HL-60/S4 treated with retinoic acid at 250 ng/mL for 4 days and 3 days (cell line): ENCODE results near the gene SLC18B1.

Experiments
- in situ Hi-C: fragments of 300-500 bp; cut with MboI; formaldehyde crosslinking; loops from 2 replicates; pipeline ENCODE4 v1.7.0; 2022; ENCODE audit warnings: low sequenced_read_pairs

The SLC18B1 gene

GRCh38 chr6:132746048-132746447 lies 52.4 kb downstream of the SLC18B1 start:
- in situ Hi-C loops, result no loop called here

GRCh38 chr6:132742495-132742894 lies 55.9 kb downstream of the SLC18B1 start:
- in situ Hi-C loops, result no loop called here

- in situ Hi-C loops, result no loop called here
Observed at GRCh38 chr6:132741281-132741680, 57.2 kb downstream of the SLC18B1 start.

GRCh38 chr6:132736239-132736638 lies 62.2 kb downstream of the SLC18B1 start:
- in situ Hi-C loops, result no loop called here

- in situ Hi-C loops, result no loop called here
Observed at GRCh38 chr6:132734694-132735236, 63.7 kb downstream of the SLC18B1 start.

GRCh38 chr6:132733814-132734213 lies 64.6 kb downstream of the SLC18B1 start:
- in situ Hi-C loops, result no loop called here

- in situ Hi-C loops, result no loop called here
Observed at GRCh38 chr6:132733283-132733682, 65.2 kb downstream of the SLC18B1 start.

GRCh38 chr6:132731086-132731485 lies 67.4 kb downstream of the SLC18B1 start:
- in situ Hi-C loops, result no loop called here

- in situ Hi-C loops, result no loop called here
Observed at GRCh38 chr6:132730560-132730959, 67.9 kb downstream of the SLC18B1 start.

GRCh38 chr6:132728616-132729015 lies 69.8 kb downstream of the SLC18B1 start:
- in situ Hi-C loops, result no loop called here

GRCh38 chr6:132726608-132726975 lies 71.8 kb downstream of the SLC18B1 start:
- in situ Hi-C loops, result no loop called here

- in situ Hi-C loops, result no loop called here
Observed at GRCh38 chr6:132725947-132726607, 72.4 kb downstream of the SLC18B1 start.

GRCh38 chr6:132725471-132725870 lies 73.0 kb downstream of the SLC18B1 start:
- in situ Hi-C loops, result no loop called here

- in situ Hi-C loops, result no loop called here
Observed at GRCh38 chr6:132719736-132720448, 78.5 kb downstream of the SLC18B1 start.
